Vagina (tissue), 2 donors: ENCODE results near the gene NAXE. TPM values are rescaled to one million over a fixed set of nuclear protein-coding genes. Genes with fewer than 3 reads are reported as not detected.

Experiments used
- DNase-seq, 2 donors: peaks; one replicate each; pipeline ENCODE4 v3.0.0-alpha.2; 2017; ENCODE audit errors: extremely low spot score in 2 of 2
- H3K27ac ChIP-seq: fragments of 200-600 bp; sonication (generic); one replicate; pipeline ENCODE4 v1.5.1; 2019
- H3K27me3 ChIP-seq: fragments of 200-600 bp; sonication (generic); one replicate; pipeline ENCODE4 v1.5.1; 2019
- H3K36me3 ChIP-seq, 2 donors: fragments of 200-600 bp; sonication (generic); one replicate each; pipeline ENCODE4 v1.5.1; 2017 to 2019
- H3K4me1 ChIP-seq: fragments of 200-600 bp; sonication (generic); one replicate; pipeline ENCODE4 v1.5.1; 2019
- H3K4me3 ChIP-seq, 2 donors: fragments of 200-600 bp; sonication (generic); 1 replicate in 1 of 2; 2 replicates in 1 of 2; pipeline ENCODE4 v1.5.1; 2016 to 2019
- H3K9me3 ChIP-seq: fragments of 200-600 bp; sonication (generic); one replicate; pipeline ENCODE4 v1.5.1; 2019
- CTCF ChIP-seq, 3 experiments: fragments of 450-650 bp in 2 of 3; fragments of 200-600 bp in 1 of 3; sonication (generic) in 1 of 3; IDR thresholded peaks; one replicate each; pipeline ENCODE4 v1.5.1; 2017 to 2019; ENCODE audit warnings: antibody characterized with exemption in 3 of 3, mild to moderate bottlenecking in 2 of 3, moderate library complexity in 2 of 3
- POLR2A ChIP-seq, 2 donors: fragments of 450-650 bp; IDR thresholded peaks; one replicate each; pipeline ENCODE4 v1.6.1; 2017; ENCODE audit warnings: antibody characterized with exemption in 2 of 2, mild to moderate bottlenecking in 2 of 2, moderate library complexity in 2 of 2
- POLR2AphosphoS5 ChIP-seq, 2 donors: sonication (generic); formaldehyde crosslinking; IDR thresholded peaks; one replicate each; pipeline ENCODE4 v1.9.0; 2017; ENCODE audit warnings: antibody characterized with exemption in 2 of 2, mild to moderate bottlenecking in 2 of 2, low read depth in 1 of 2; ENCODE audit not compliant: insufficient read depth in 1 of 2
- intact Hi-C: fragments of 100-400 bp; cut with DNase I; formaldehyde crosslinking; loops from one replicate; pipeline ENCODE4 v1.15.1; 2023
- total RNA-seq: library from RNA; depleted of rRNA; stranded (reverse); fragments of >200 nt; gene quantifications from one replicate; pipeline ENCODE4 v1.2.3, GENCODE V29; 2016

Gene NAXE
- total RNA-seq, 1 donor from 2014 or later = 46.7 TPM

- H3K4me1 ChIP-seq = peaks cover 12% of the 10 kb centered on the region
- no peaks in the 10 kb centered on the region for H3K27me3 ChIP-seq
- H3K4me3 ChIP-seq = no peak overlapping the region
- no peaks in the 10 kb centered on the region for H3K36me3 ChIP-seq
- no peaks in the 10 kb centered on the region for H3K9me3 ChIP-seq
- H3K27ac ChIP-seq = no peak overlapping the region
- DNase-seq = no peak
- TF ChIP-seq POLR2A (IDR thresholded peaks at IDR 0.05) (no peak), POLR2AphosphoS5 (IDR thresholded peaks at IDR 0.05; ENCODE audit: insufficient read depth in 1 of 2, low read depth in 1 of 2) (no peak), CTCF (IDR thresholded peaks at IDR 0.05) (no peak)
- intact Hi-C loops = no loop called here
Measured at GRCh38 chr1:156574039-156574633, 17.4 kb upstream of the NAXE start.

- H3K4me1 ChIP-seq = peaks cover 3% of the 10 kb centered on the region
- H3K36me3 ChIP-seq = no peaks in the 10 kb centered on the region
- TF ChIP-seq CTCF (IDR thresholded peaks at IDR 0.05) = no peak
- no peak for DNase-seq
- H3K27ac ChIP-seq = no peak overlapping the region
- no peak overlapping the region for H3K4me3 ChIP-seq
- no peaks in the 10 kb centered on the region for H3K9me3 ChIP-seq
- intact Hi-C loops = no loop called here
- no peaks in the 10 kb centered on the region for H3K27me3 ChIP-seq
Measured at GRCh38 chr1:156577550-156577949, 14.0 kb upstream of the NAXE start.

GRCh38 chr1:156578055-156578454 is 13.5 kb upstream of the NAXE start:
- Histone ChIP-seq H3K9me3 (no peaks in the 10 kb centered on the region), H3K27me3 (no peaks in the 10 kb centered on the region), H3K4me3 (no peak overlapping the region), H3K4me1 (no peaks in the 10 kb centered on the region), H3K27ac (no peak overlapping the region), H3K36me3 (no peaks in the 10 kb centered on the region)
- DNase-seq = no peak
- intact Hi-C loops = no loop called here
- no peak for TF ChIP-seq CTCF (IDR thresholded peaks at IDR 0.05)

GRCh38 chr1:156579472-156579871 is 12.1 kb upstream of the NAXE start, which contains the start of gene TTC24:
Gene TTC24 (plus strand): TSS chr1:156579723. CDS start chr1:156581365, 1,642 bp downstream.
- Histone ChIP-seq H3K9me3 (no peaks in the 10 kb centered on the region), H3K36me3 (no peaks in the 10 kb centered on the region), H3K4me1 (no peaks in the 10 kb centered on the region), H3K4me3 (no peak within 1 kb of the TSS), H3K27me3 (no peaks in the 10 kb centered on the region), H3K27ac (no peak within 1 kb of the TSS)
- DNase-seq = no peak
- intact Hi-C loops = no loop called here
- TF ChIP-seq POLR2AphosphoS5 (IDR thresholded peaks at IDR 0.05; ENCODE audit: insufficient read depth in 1 of 2, low read depth in 1 of 2) (no peak), CTCF (IDR thresholded peaks at IDR 0.05) (no peak), POLR2A (IDR thresholded peaks at IDR 0.05) (no peak)

GRCh38 chr1:156581661-156582387 is 9.8 kb upstream of the NAXE start:
- intact Hi-C loops = loop anchor here (5.0 to 10.0 kb wide), 3 partner anchors 67 to 197 kb away; no protein-coding TSS in a partner anchor
- Histone ChIP-seq H3K27me3 (no peaks in the 10 kb centered on the region), H3K36me3 (no peaks in the 10 kb centered on the region), H3K4me3 (no peak overlapping the region), H3K27ac (no peak overlapping the region), H3K4me1 (no peaks in the 10 kb centered on the region), H3K9me3 (no peaks in the 10 kb centered on the region)
- no peak for TF ChIP-seq POLR2AphosphoS5 (IDR thresholded peaks at IDR 0.05; ENCODE audit: insufficient read depth in 1 of 2, low read depth in 1 of 2)
- TF ChIP-seq CTCF (IDR thresholded peaks at IDR 0.05) = no peak
- no peak for TF ChIP-seq POLR2A (IDR thresholded peaks at IDR 0.05)
- no peak for DNase-seq
